ENCODE data around the gene CUL5. TPM values are rescaled to one million over a fixed set of nuclear protein-coding genes. Genes with fewer than 3 reads are reported as not detected.

Gene CUL5
- total and polyA plus RNA-seq, 2 experiments from 2014 or later, result 26.0 to 40.9 TPM

DNA sequence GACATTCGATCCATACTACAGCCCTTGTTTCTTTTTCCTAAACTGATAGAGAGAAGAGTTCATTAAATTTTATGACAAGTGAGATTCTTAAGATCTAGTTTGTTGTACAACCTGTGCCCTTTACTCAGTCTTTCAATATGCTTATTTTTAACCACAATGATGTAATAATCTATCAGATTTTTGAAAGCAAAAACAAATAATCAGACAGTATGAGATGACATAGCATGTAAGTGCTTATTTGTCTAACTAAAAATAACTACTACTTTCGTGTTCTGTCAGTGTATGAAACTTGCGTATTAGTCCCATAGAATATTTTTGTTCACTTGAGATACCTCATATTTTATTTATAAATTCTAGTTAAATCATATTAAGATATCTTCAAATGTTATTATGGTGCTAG, 47.2 kb upstream of the CUL5 start (continued):
- TF ChIP-seq, protein P1, sequence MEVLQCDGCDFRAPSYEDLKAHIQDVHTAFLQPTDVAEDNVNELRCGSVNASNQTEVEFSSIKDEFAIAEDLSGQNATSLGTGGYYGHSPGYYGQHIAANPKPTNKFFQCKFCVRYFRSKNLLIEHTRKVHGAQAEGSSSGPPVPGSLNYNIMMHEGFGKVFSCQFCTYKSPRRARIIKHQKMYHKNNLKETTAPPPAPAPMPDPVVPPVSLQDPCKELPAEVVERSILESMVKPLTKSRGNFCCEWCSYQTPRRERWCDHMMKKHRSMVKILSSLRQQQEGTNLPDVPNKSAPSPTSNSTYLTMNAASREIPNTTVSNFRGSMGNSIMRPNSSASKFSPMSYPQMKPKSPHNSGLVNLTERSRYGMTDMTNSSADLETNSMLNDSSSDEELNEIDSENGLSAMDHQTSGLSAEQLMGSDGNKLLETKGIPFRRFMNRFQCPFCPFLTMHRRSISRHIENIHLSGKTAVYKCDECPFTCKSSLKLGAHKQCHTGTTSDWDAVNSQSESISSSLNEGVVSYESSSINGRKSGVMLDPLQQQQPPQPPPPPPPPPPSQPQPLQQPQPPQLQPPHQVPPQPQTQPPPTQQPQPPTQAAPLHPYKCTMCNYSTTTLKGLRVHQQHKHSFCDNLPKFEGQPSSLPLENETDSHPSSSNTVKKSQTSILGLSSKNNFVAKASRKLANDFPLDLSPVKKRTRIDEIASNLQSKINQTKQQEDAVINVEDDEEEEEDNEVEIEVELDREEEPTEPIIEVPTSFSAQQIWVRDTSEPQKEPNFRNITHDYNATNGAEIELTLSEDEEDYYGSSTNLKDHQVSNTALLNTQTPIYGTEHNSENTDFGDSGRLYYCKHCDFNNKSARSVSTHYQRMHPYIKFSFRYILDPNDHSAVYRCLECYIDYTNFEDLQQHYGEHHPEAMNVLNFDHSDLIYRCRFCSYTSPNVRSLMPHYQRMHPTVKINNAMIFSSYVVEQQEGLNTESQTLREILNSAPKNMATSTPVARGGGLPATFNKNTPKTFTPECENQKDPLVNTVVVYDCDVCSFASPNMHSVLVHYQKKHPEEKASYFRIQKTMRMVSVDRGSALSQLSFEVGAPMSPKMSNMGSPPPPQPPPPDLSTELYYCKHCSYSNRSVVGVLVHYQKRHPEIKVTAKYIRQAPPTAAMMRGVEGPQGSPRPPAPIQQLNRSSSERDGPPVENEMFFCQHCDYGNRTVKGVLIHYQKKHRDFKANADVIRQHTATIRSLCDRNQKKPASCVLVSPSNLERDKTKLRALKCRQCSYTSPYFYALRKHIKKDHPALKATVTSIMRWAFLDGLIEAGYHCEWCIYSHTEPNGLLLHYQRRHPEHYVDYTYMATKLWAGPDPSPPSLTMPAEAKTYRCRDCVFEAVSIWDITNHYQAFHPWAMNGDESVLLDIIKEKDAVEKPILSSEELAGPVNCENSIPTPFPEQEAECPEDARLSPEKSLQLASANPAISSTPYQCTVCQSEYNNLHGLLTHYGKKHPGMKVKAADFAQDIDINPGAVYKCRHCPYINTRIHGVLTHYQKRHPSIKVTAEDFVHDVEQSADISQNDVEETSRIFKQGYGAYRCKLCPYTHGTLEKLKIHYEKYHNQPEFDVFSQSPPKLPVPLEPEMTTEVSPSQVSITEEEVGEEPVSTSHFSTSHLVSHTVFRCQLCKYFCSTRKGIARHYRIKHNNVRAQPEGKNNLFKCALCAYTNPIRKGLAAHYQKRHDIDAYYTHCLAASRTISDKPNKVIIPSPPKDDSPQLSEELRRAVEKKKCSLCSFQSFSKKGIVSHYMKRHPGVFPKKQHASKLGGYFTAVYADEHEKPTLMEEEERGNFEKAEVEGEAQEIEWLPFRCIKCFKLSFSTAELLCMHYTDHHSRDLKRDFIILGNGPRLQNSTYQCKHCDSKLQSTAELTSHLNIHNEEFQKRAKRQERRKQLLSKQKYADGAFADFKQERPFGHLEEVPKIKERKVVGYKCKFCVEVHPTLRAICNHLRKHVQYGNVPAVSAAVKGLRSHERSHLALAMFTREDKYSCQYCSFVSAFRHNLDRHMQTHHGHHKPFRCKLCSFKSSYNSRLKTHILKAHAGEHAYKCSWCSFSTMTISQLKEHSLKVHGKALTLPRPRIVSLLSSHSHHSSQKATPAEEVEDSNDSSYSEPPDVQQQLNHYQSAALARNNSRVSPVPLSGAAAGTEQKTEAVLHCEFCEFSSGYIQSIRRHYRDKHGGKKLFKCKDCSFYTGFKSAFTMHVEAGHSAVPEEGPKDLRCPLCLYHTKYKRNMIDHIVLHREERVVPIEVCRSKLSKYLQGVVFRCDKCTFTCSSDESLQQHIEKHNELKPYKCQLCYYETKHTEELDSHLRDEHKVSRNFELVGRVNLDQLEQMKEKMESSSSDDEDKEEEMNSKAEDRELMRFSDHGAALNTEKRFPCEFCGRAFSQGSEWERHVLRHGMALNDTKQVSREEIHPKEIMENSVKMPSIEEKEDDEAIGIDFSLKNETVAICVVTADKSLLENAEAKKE (CRISPR knock-in tag; IDR thresholded peaks at IDR 0.05), result no peak
- TF ChIP-seq STAT1 (IDR thresholded peaks at IDR 0.05; ENCODE audit: unreplicated experiment) (no peak), EZH2 (IDR thresholded peaks at IDR 0.05; ENCODE audit: low read depth, unreplicated experiment) (no peak), ZNF114 (CRISPR knock-in tag; IDR thresholded peaks at IDR 0.05) (no peak), NANOG (IDR thresholded peaks at IDR 0.05; ENCODE audit: borderline replicate concordance) (no peak)
- TF ChIP-seq, protein P2, sequence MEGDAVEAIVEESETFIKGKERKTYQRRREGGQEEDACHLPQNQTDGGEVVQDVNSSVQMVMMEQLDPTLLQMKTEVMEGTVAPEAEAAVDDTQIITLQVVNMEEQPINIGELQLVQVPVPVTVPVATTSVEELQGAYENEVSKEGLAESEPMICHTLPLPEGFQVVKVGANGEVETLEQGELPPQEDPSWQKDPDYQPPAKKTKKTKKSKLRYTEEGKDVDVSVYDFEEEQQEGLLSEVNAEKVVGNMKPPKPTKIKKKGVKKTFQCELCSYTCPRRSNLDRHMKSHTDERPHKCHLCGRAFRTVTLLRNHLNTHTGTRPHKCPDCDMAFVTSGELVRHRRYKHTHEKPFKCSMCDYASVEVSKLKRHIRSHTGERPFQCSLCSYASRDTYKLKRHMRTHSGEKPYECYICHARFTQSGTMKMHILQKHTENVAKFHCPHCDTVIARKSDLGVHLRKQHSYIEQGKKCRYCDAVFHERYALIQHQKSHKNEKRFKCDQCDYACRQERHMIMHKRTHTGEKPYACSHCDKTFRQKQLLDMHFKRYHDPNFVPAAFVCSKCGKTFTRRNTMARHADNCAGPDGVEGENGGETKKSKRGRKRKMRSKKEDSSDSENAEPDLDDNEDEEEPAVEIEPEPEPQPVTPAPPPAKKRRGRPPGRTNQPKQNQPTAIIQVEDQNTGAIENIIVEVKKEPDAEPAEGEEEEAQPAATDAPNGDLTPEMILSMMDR (conservative IDR thresholded peaks at IDR 0.05; ENCODE audit: low read depth in 2 of 2), result no peak

DNA sequence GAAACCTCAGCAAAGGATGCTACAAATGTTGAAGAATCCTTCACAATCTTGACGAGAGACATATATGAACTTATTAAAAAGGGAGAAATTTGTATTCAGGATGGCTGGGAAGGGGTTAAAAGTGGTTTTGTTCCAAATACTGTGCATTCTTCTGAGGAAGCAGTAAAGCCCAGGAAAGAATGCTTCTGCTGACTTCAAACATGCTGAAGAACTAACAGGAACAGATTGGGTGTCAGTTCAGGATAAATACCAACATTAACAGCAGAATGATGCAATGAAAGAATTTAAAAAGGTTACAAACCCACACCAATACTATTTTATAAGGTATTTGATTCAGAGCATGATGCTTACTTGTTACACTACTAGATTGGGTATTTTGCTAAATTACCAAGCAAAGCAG, 46.5 kb upstream of the CUL5 start:
- H3K4me1 Mint-ChIP-seq, result peaks cover 5% of the 10 kb centered on the region
- DNase-seq (ENCODE audit: low spot score), result no peak
- Histone ChIP-seq H3K79me2 (replicated peaks; ENCODE audit: insufficient read depth) (peaks cover 7% of the 10 kb centered on the region; the same call in 1 of the 2 replicates), H3K27me3 (ENCODE audit: insufficient read depth) (no peaks in the 10 kb centered on the region), H3K4me1 (ENCODE audit: insufficient read depth) (0 out of 2 replicates have a peak, but pooled peaks cover 3% of the 10 kb centered on the region), H3F3A (replicated peaks; ENCODE audit: low read depth) (no peaks in the 10 kb centered on the region), H3K4me3 (no peak overlapping the region), H2AFZ (no peak overlapping the region), H3K9me2 (ENCODE audit: insufficient read depth) (no peaks in the 10 kb centered on the region), H4K20me1 (replicated peaks; ENCODE audit: insufficient read depth) (no peaks in the 10 kb centered on the region; the same call in 1 of the 2 replicates), H3K27ac (ENCODE audit: low read depth) (no peak overlapping the region; the same call in 1 of the 2 replicates), H3K36me3 (ENCODE audit: insufficient read depth) (no peaks in the 10 kb centered on the region), H3K4me2 (no peak overlapping the region)
- H3K4me3 Mint-ChIP-seq, result no peak overlapping the region
- no peak for TF ChIP-seq EZH2phosphoT487 (IDR thresholded peaks at IDR 0.05; ENCODE audit: unreplicated experiment)
- TF ChIP-seq, protein P2 (conservative IDR thresholded peaks at IDR 0.05; ENCODE audit: low read depth in 2 of 2), result no peak
- H3K9me3 Mint-ChIP-seq, result no peaks in the 10 kb centered on the region
- H3K27ac Mint-ChIP-seq, result no peak overlapping the region
- peaks cover 13% of the 10 kb centered on the region; the same call in 1 of the 3 replicates for H3K36me3 Mint-ChIP-seq (ENCODE audit: low read depth)
- no peak for ATAC-seq
- no peaks in the 10 kb centered on the region for H3K27me3 Mint-ChIP-seq (ENCODE audit: insufficient read depth, low read depth, poor library complexity)
